ENCODE data around the gene EPHA4. TPM values are rescaled to one million over a fixed set of nuclear protein-coding genes. Genes with fewer than 3 reads are reported as not detected.

Gene EPHA4
- total RNA-seq (10 to 100 TPM; 47.2 to 93.9 (median 58.0) TPM), total RNA-seq (4.2 to 265 (median 61.0) reads per million in 29 experiments)
- 52.1 TPM for total RNA-seq (2013)

GRCh38 chr2:221572219-221572820, at the start of gene EPHA4:
Gene EPHA4 (minus strand): TSS chr2:221572304. CDS start chr2:221572248, 56 bp downstream.
- peak within 1 kb of the TSS; percentile 82 to 94 for H3K27ac Mint-ChIP-seq
- H3K27me3 Mint-ChIP-seq: peaks cover 35 to 48% of the 10 kb centered on the region in 2 donors
- under 1% methylated on average over 38 of the region's 55 CpGs for WGBS (ENCODE audit: insufficient coverage)
- POLR2A ChIA-PET: interaction anchor here (0.5 to 2.8 kb wide), 3 partner anchors 54 to 297 kb away, joined by 3 to 34 read pairs (median 4); no protein-coding TSS in a partner anchor
- ATAC-seq (replicated peaks in 1 of 4): peak; percentile 85 to 91 (median 88)
- Histone ChIP-seq H3K27me3 (replicated peaks in 1 of 2; ENCODE audit: control insufficient read depth in 2 of 2, extremely low read depth in 1 of 2, insufficient read depth in 2 of 2, low read length in 1 of 2) (peaks cover 4 to 41% of the 10 kb centered on the region in 2 experiments), H3K27ac (ENCODE audit: low read length) (peak within 1 kb of the TSS; percentile 67), H3K36me3 (ENCODE audit: control insufficient read depth in 2 of 2, extremely low read depth in 1 of 2, insufficient read depth in 1 of 2, low read length in 1 of 2) (peaks cover 0 to 4% of the 10 kb centered on the region in 2 donors), H3K4me3 (ENCODE audit: control insufficient read depth in 1 of 2, extremely low read depth in 1 of 2, low read length in 1 of 2) (peak within 1 kb of the TSS; percentile 88 to 97), H3K9me3 (no peaks in the 10 kb centered on the region), H3K4me1 (ENCODE audit: control insufficient read depth in 1 of 2, extremely low read depth in 1 of 2, insufficient read depth in 2 of 2, low read length in 2 of 2) (peaks cover 8 to 43% of the 10 kb centered on the region in 2 experiments)
- CTCF ChIA-PET: interaction anchor here (0.5 to 2.2 kb wide), 10 partner anchors 11 to 1294 kb away, joined by 3 to 19 read pairs (median 4); no protein-coding TSS in a partner anchor
- H3K9me3 Mint-ChIP-seq: no peaks in the 10 kb centered on the region
- peaks cover 35 to 49% (median 40%) of the 10 kb centered on the region in 3 donors for H3K4me1 Mint-ChIP-seq
- peaks cover 15% of the 10 kb centered on the region for H3K36me3 Mint-ChIP-seq
- DNase-seq: peak; percentile 63 to 93 (median 79)
- H3K4me3 Mint-ChIP-seq: peak within 1 kb of the TSS; percentile 88 to 96 (median 92)

GRCh38 chr2:221618007-221618406, 45.9 kb upstream of the EPHA4 start:
- peaks cover 0 to 8% of the 10 kb centered on the region in 2 donors for H3K27me3 Mint-ChIP-seq

DNA sequence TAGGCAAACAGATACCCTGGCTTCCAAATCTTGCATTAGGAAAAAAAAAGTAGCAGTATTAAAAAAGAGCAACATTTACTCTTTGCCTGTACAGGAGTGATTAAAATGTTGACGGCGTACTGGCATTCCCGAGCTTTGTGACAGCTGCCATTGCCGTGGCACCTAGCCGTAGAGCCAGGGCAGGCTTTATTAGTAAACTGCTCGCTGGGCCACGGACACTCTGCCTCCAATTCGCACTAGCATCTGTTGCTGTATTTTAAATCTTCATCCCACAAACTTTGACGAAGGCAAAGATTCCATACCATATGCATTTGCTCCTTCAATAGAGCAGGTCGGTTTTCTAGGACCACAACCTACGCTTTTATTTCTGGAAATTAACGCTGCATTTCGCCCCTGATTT, 44.5 kb upstream of the EPHA4 start:
- H3K4me3 ChIP-seq (ENCODE audit: control insufficient read depth in 1 of 2, extremely low read depth in 1 of 2, low read length in 1 of 2): no peak overlapping the region
- no peak for ATAC-seq (replicated peaks in 1 of 4)
- Mint-ChIP-seq H3K9me3 (no peaks in the 10 kb centered on the region), H3K27me3 (peaks cover 3 to 19% of the 10 kb centered on the region in 2 donors), H3K4me1 (no peaks in the 10 kb centered on the region), H3K36me3 (no peaks in the 10 kb centered on the region), H3K27ac (no peak overlapping the region), H3K4me3 (no peak overlapping the region)
- no peaks in the 10 kb centered on the region for H3K4me1 ChIP-seq (ENCODE audit: control insufficient read depth in 1 of 2, extremely low read depth in 1 of 2, insufficient read depth in 2 of 2, low read length in 2 of 2)
- DNase-seq: no peak
- WGBS (ENCODE audit: insufficient coverage): 92% methylated on average over 9 of the region's 13 CpGs
- H3K9me3 ChIP-seq: no peaks in the 10 kb centered on the region
- H3K27me3 ChIP-seq (replicated peaks in 1 of 2; ENCODE audit: control insufficient read depth in 2 of 2, extremely low read depth in 1 of 2, insufficient read depth in 2 of 2, low read length in 1 of 2): peaks cover 0 to 2% of the 10 kb centered on the region in 2 experiments
- H3K27ac ChIP-seq (ENCODE audit: low read length): no peak overlapping the region
- CTCF ChIA-PET: no interaction called here
- no peaks in the 10 kb centered on the region for H3K36me3 ChIP-seq (ENCODE audit: control insufficient read depth in 2 of 2, extremely low read depth in 1 of 2, insufficient read depth in 1 of 2, low read length in 1 of 2)
- POLR2A ChIA-PET: no interaction called here

More at GRCh38 chr2:221618007-221618406, 45.9 kb upstream of the EPHA4 start:
- H3K9me3 ChIP-seq: no peaks in the 10 kb centered on the region
- WGBS (ENCODE audit: insufficient coverage): 75% methylated on average over 1 of the region's 2 CpGs
- H3K36me3 ChIP-seq (ENCODE audit: control insufficient read depth in 2 of 2, extremely low read depth in 1 of 2, insufficient read depth in 1 of 2, low read length in 1 of 2): no peaks in the 10 kb centered on the region
- H3K4me1 ChIP-seq (ENCODE audit: control insufficient read depth in 1 of 2, extremely low read depth in 1 of 2, insufficient read depth in 2 of 2, low read length in 2 of 2): no peaks in the 10 kb centered on the region
- CTCF ChIA-PET: no interaction called here
- Mint-ChIP-seq H3K4me1 (no peaks in the 10 kb centered on the region), H3K4me3 (no peak overlapping the region), H3K36me3 (no peaks in the 10 kb centered on the region), H3K9me3 (no peaks in the 10 kb centered on the region), H3K27ac (no peak overlapping the region)
- no peak for DNase-seq
- H3K27ac ChIP-seq (ENCODE audit: low read length): no peak overlapping the region
- peaks cover 0 to 2% of the 10 kb centered on the region in 2 experiments for H3K27me3 ChIP-seq (replicated peaks in 1 of 2; ENCODE audit: control insufficient read depth in 2 of 2, extremely low read depth in 1 of 2, insufficient read depth in 2 of 2, low read length in 1 of 2)
- H3K4me3 ChIP-seq (ENCODE audit: control insufficient read depth in 1 of 2, extremely low read depth in 1 of 2, low read length in 1 of 2): no peak overlapping the region
- ATAC-seq (replicated peaks in 1 of 4): no peak
- POLR2A ChIA-PET: interaction anchor here in 1 of 2 donors (0.6 kb wide), 1 partner anchor 10 kb away, joined by 5 read pairs; no protein-coding TSS in a partner anchor

- Histone ChIP-seq H3K27ac (ENCODE audit: low read length) (no peak overlapping the region), H3K9me3 (no peaks in the 10 kb centered on the region), H3K4me3 (ENCODE audit: control insufficient read depth in 1 of 2, extremely low read depth in 1 of 2, low read length in 1 of 2) (no peak overlapping the region), H3K27me3 (replicated peaks in 1 of 2; ENCODE audit: control insufficient read depth in 2 of 2, extremely low read depth in 1 of 2, insufficient read depth in 2 of 2, low read length in 1 of 2) (peaks cover 0 to 8% of the 10 kb centered on the region in 2 experiments), H3K4me1 (ENCODE audit: control insufficient read depth in 1 of 2, extremely low read depth in 1 of 2, insufficient read depth in 2 of 2, low read length in 2 of 2) (no peaks in the 10 kb centered on the region), H3K36me3 (ENCODE audit: control insufficient read depth in 2 of 2, extremely low read depth in 1 of 2, insufficient read depth in 1 of 2, low read length in 1 of 2) (no peaks in the 10 kb centered on the region)
- 56% methylated on average over 6 of the region's 6 CpGs for WGBS (ENCODE audit: insufficient coverage)
- ChIA-PET POLR2A (no interaction called here), CTCF (interaction anchor here in 1 of 2 donors (0.8 kb wide), 1 partner anchor 11 kb away, joined by 3 read pairs; no protein-coding TSS in a partner anchor)
- Mint-ChIP-seq H3K4me1 (no peaks in the 10 kb centered on the region), H3K9me3 (no peaks in the 10 kb centered on the region), H3K4me3 (no peak overlapping the region), H3K27ac (no peak overlapping the region), H3K27me3 (peaks cover 11 to 19% of the 10 kb centered on the region in 2 donors), H3K36me3 (no peaks in the 10 kb centered on the region)
- no peak for ATAC-seq (replicated peaks in 1 of 4)
- no peak for DNase-seq
Measured at GRCh38 chr2:221614274-221614673, 42.2 kb upstream of the EPHA4 start.

GRCh38 chr2:221612800-221613199, 40.7 kb upstream of the EPHA4 start:
- Histone ChIP-seq H3K36me3 (ENCODE audit: control insufficient read depth in 2 of 2, extremely low read depth in 1 of 2, insufficient read depth in 1 of 2, low read length in 1 of 2) (no peaks in the 10 kb centered on the region), H3K27ac (ENCODE audit: low read length) (no peak overlapping the region), H3K9me3 (no peaks in the 10 kb centered on the region), H3K27me3 (replicated peaks in 1 of 2; ENCODE audit: control insufficient read depth in 2 of 2, extremely low read depth in 1 of 2, insufficient read depth in 2 of 2, low read length in 1 of 2) (peaks cover 0 to 8% of the 10 kb centered on the region in 2 experiments), H3K4me1 (ENCODE audit: control insufficient read depth in 1 of 2, extremely low read depth in 1 of 2, insufficient read depth in 2 of 2, low read length in 2 of 2) (no peaks in the 10 kb centered on the region), H3K4me3 (ENCODE audit: control insufficient read depth in 1 of 2, extremely low read depth in 1 of 2, low read length in 1 of 2) (no peak overlapping the region)
- Mint-ChIP-seq H3K9me3 (no peaks in the 10 kb centered on the region), H3K4me1 (no peaks in the 10 kb centered on the region), H3K36me3 (no peaks in the 10 kb centered on the region), H3K4me3 (no peak overlapping the region), H3K27ac (no peak overlapping the region), H3K27me3 (peaks cover 11 to 14% of the 10 kb centered on the region in 2 donors)
- POLR2A ChIA-PET: no interaction called here
- WGBS (ENCODE audit: insufficient coverage): 84% methylated on average over 6 of the region's 6 CpGs
- DNase-seq (no peak), ATAC-seq (replicated peaks in 1 of 4) (no peak)
- CTCF ChIA-PET: interaction anchor here in 1 of 2 donors (0.6 kb wide), 1 partner anchor 925 kb away, joined by 3 read pairs; no protein-coding TSS in a partner anchor

DNA sequence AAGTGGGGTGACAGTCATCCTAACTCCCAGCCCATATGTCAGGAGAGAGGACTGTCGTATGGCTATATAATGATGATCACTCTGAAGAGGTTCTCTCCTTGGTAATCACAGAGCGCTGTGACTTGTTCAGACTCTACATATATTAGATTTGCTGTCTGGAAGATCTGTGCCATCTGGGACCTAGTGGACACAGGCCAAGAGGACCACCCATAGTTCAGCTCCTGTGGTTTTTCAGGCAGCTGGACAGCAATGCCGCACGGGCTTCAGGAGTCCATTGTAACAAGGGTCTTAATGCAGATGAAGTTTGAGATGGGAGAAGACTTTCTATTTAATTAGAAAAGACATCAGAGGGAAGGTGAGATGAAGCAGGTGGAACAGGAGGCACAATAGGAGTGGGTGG, 40.1 kb upstream of the EPHA4 start:
- Histone ChIP-seq H3K4me1 (ENCODE audit: control insufficient read depth in 1 of 2, extremely low read depth in 1 of 2, insufficient read depth in 2 of 2, low read length in 2 of 2) (no peaks in the 10 kb centered on the region), H3K27me3 (replicated peaks in 1 of 2; ENCODE audit: control insufficient read depth in 2 of 2, extremely low read depth in 1 of 2, insufficient read depth in 2 of 2, low read length in 1 of 2) (peaks cover 0 to 8% of the 10 kb centered on the region in 2 experiments), H3K9me3 (no peaks in the 10 kb centered on the region), H3K36me3 (ENCODE audit: control insufficient read depth in 2 of 2, extremely low read depth in 1 of 2, insufficient read depth in 1 of 2, low read length in 1 of 2) (no peaks in the 10 kb centered on the region), H3K4me3 (ENCODE audit: control insufficient read depth in 1 of 2, extremely low read depth in 1 of 2, low read length in 1 of 2) (no peak overlapping the region), H3K27ac (ENCODE audit: low read length) (no peak overlapping the region)
- DNase-seq (no peak), ATAC-seq (replicated peaks in 1 of 4) (no peak)
- H3K4me3 Mint-ChIP-seq: no peak overlapping the region
- no CpG with 5 or more reads among the region's 4 CpGs for WGBS (ENCODE audit: insufficient coverage)
- no peaks in the 10 kb centered on the region for H3K9me3 Mint-ChIP-seq
- CTCF ChIA-PET: no interaction called here
- POLR2A ChIA-PET: no interaction called here
- no peaks in the 10 kb centered on the region for H3K36me3 Mint-ChIP-seq
- no peak overlapping the region for H3K27ac Mint-ChIP-seq
- H3K4me1 Mint-ChIP-seq: no peaks in the 10 kb centered on the region
- H3K27me3 Mint-ChIP-seq: peaks cover 11 to 14% of the 10 kb centered on the region in 2 donors
